Activated naive CD8-positive, alpha-beta T cell treated with anti-CD3 and anti-CD28 coated beads, Interleukin-2, amount 50 U/mL, for 24 hours (primary cell): Measurements from ENCODE around the gene CORIN.

Experiments
- ATAC-seq: fragments of 150-1000 bp; cut with Tn5 transposase; one replicate; pipeline ENCODE4 v1.10.0; 2021
- DNase-seq: peaks from one replicate; pipeline ENCODE4 v3.0.0; 2021
- H3K27ac Mint-ChIP-seq: one replicate; pipeline ENCODE4 v1.8.0; 2021; ENCODE audit warnings: mild to moderate bottlenecking, mixed read lengths
- H3K27me3 Mint-ChIP-seq: one replicate; pipeline ENCODE4 v1.8.0; 2021; ENCODE audit warnings: mixed read lengths
- H3K36me3 Mint-ChIP-seq: one replicate; pipeline ENCODE4 v1.8.0; 2021; ENCODE audit warnings: low read depth, mixed read lengths
- H3K4me1 Mint-ChIP-seq: one replicate; pipeline ENCODE4 v1.8.0; 2021; ENCODE audit warnings: mixed read lengths
- H3K4me3 Mint-ChIP-seq: one replicate; pipeline ENCODE4 v1.8.0; 2021; ENCODE audit warnings: mild to moderate bottlenecking, moderate library complexity, mixed read lengths
- H3K9me3 Mint-ChIP-seq: one replicate; pipeline ENCODE4 v1.8.0; 2021; ENCODE audit warnings: mixed read lengths

CORIN gene, protein sequence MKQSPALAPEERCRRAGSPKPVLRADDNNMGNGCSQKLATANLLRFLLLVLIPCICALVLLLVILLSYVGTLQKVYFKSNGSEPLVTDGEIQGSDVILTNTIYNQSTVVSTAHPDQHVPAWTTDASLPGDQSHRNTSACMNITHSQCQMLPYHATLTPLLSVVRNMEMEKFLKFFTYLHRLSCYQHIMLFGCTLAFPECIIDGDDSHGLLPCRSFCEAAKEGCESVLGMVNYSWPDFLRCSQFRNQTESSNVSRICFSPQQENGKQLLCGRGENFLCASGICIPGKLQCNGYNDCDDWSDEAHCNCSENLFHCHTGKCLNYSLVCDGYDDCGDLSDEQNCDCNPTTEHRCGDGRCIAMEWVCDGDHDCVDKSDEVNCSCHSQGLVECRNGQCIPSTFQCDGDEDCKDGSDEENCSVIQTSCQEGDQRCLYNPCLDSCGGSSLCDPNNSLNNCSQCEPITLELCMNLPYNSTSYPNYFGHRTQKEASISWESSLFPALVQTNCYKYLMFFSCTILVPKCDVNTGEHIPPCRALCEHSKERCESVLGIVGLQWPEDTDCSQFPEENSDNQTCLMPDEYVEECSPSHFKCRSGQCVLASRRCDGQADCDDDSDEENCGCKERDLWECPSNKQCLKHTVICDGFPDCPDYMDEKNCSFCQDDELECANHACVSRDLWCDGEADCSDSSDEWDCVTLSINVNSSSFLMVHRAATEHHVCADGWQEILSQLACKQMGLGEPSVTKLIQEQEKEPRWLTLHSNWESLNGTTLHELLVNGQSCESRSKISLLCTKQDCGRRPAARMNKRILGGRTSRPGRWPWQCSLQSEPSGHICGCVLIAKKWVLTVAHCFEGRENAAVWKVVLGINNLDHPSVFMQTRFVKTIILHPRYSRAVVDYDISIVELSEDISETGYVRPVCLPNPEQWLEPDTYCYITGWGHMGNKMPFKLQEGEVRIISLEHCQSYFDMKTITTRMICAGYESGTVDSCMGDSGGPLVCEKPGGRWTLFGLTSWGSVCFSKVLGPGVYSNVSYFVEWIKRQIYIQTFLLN

DNA sequence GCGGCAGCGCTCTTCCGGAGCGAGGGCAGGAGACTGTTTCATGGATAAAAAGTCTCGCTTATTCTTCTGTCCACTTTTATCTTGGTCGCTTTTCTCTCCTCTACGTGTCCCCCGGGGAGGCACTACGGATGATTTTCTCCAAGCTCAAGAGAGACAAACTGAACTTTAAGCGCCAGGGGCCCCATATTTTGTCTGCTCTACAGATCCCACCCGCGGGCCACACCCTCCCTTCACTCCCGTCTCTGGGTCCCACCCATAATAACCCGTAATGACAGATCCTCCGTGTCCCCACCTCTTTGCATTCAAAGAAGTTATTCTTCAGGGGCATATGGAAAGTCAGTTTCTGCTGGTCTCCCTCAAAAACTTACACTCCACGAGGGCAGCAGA lies at the start of gene CORIN:
Gene CORIN (minus strand): TSS at position 160 of the 387 bp plus-strand sequence. CDS start 118 bp downstream, at position 42.
- Mint-ChIP-seq H3K27me3 (peaks cover 12% of the 10 kb centered on the region), H3K4me3 (peak within 1 kb of the TSS; percentile 76), H3K27ac (no peak within 1 kb of the TSS), H3K9me3 (peaks cover 4% of the 10 kb centered on the region), H3K4me1 (peaks cover 31% of the 10 kb centered on the region), H3K36me3 (no peaks in the 10 kb centered on the region)
- no peak for DNase-seq
- ATAC-seq = no peak

DNA sequence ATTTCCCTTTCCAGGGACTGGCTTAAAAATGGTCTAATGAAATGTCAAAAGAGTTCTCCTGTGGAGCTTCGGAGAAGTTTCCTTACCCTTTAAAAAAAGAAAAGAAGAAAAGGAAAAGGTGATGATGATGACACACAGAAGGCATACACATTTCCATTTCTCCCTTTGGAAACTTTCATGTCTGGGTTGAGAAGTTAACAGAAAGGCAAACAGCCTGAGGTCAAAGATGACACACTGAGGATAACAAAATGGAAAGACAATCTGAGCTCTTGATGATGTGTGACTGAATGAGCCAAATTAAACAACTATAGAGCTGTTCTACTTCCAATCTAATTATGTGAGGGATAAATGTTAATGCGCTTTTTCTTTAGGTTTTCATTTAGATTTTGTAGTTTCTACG lies 44.4 kb upstream of the CORIN start:
- H3K27ac Mint-ChIP-seq = no peak overlapping the region

DNA sequence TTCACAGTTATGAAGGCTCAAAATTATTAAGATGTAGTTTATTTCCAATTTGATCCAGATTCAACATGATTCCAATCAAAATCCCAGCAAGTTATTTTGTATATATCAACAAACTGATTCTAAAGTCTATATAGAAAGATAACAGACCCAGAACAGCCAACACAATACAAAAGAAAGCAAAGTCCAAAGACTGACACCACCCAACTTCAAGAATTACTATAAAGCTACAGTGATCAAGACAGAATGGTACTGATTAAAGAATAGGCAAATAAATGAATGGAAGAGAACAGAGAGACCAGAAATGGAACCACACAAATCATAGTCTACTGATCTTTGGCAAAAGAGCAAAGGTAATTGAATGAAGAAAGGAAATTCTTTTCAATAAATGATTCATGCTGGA lies 41.6 kb upstream of the CORIN start:
- no peak overlapping the region for H3K27ac Mint-ChIP-seq
- no peak overlapping the region for H3K4me3 Mint-ChIP-seq
- no peak for ATAC-seq
- H3K4me1 Mint-ChIP-seq = peaks cover 3% of the 10 kb centered on the region
- H3K9me3 Mint-ChIP-seq = no peaks in the 10 kb centered on the region
- H3K36me3 Mint-ChIP-seq = peaks cover 71% of the 10 kb centered on the region
- H3K27me3 Mint-ChIP-seq = no peaks in the 10 kb centered on the region
- DNase-seq = no peak

More for the DNA sequence above, 44.4 kb upstream of the CORIN start:
- Mint-ChIP-seq H3K9me3 (no peaks in the 10 kb centered on the region), H3K4me3 (no peak overlapping the region), H3K36me3 (peaks cover 60% of the 10 kb centered on the region), H3K27me3 (no peaks in the 10 kb centered on the region), H3K4me1 (no peaks in the 10 kb centered on the region)
- no peak for ATAC-seq
- DNase-seq = no peak

DNA sequence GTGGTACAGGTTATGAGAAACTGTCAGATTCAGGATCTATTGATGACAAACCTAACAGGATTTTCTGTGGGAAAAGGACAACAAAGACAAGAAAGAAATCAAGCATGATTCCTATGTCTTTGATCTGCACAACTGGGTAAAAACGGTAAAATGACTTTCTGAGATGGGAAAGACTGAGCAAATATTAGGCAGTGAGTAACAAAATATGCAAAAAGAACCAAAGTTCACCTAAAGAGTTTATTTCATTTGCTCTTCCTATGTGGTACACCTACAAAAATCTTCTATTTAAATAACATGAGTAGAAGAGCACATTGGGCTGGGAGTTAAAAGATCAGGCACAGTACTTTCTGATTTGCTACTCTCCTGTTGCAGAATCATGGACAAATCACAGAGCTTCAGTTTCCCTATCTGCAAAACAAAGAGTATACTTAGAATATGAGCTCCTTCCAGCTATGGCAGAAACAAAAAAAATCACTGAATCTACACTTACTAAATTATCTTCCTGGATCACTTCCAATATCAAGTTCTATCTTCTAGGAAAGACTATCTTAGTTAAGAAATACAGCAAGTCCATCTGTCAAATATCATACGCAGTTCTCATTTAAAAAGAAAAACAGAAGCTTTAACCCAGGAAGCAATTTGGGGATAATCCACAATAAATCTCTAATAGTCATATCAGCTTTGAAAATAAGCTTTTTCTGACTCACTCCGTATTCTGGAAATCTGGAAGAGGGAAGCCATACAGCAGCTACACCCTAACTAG lies 39.1 kb upstream of the CORIN start:
- H3K4me3 Mint-ChIP-seq = no peak overlapping the region
- H3K27ac Mint-ChIP-seq = no peak overlapping the region
- peaks cover 69% of the 10 kb centered on the region for H3K36me3 Mint-ChIP-seq
- H3K27me3 Mint-ChIP-seq = no peaks in the 10 kb centered on the region
- peaks cover 11% of the 10 kb centered on the region for H3K4me1 Mint-ChIP-seq
- H3K9me3 Mint-ChIP-seq = no peaks in the 10 kb centered on the region
- DNase-seq = no peak
- no peak for ATAC-seq

DNA sequence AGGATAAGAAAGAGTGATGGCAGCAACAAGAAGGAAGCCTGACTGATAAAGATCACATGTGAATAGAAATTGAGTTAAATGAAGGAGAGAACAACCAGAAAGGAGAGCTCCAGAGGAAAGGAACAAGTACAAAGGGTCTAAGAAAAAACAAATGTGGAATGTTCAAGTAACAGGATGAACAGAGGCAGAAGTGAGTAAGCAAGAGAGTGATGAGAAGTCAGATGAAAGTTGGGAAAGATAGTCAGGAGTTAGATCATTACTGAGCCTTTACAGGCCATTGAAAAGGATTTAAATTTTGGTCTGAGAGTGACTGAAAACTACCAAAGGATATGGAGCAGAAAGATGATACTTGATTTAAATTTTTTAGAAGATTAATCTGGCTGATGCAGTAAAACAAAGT lies 38.4 kb upstream of the CORIN start:
- ATAC-seq = no peak
- Mint-ChIP-seq H3K4me3 (no peak overlapping the region), H3K27me3 (no peaks in the 10 kb centered on the region), H3K36me3 (peaks cover 66% of the 10 kb centered on the region), H3K9me3 (no peaks in the 10 kb centered on the region), H3K4me1 (peaks cover 11% of the 10 kb centered on the region), H3K27ac (peak overlapping the region; percentile 5)
- no peak for DNase-seq

DNA sequence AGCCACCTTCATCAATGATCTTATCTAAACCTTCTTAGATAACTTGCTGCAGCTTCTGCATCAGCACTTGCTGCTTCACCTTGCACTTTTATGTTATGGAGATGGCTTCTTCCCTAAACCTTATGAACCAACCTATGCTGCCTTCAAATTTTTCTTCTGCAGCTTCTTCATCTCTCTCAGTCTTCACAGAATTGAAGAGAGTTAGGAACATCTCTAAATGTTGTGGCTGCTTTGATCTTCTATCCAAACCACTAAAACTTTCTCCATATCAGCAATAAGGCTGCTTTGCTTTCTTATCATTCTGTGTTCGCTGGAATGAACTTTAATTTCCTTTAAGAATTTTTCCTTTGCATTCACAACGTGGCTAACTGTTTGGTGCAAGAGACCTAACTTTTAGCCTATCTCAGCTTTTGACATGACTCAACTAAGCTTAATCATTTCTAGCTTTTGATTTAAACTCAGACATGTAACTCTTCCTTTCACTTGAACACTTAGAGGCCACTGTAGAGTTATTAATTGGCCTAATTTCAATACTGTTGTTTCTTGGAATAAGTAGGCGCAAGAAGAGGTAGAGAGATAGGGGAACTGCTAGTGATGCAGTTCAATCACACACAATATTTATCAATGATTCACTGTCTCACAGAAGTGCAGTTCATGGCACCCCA lies 36.1 kb upstream of the CORIN start:
- Mint-ChIP-seq H3K27me3 (no peaks in the 10 kb centered on the region), H3K9me3 (no peaks in the 10 kb centered on the region), H3K4me3 (no peak overlapping the region), H3K36me3 (peaks cover 77% of the 10 kb centered on the region), H3K4me1 (peaks cover 11% of the 10 kb centered on the region), H3K27ac (peak overlapping the region; percentile 67)
- DNase-seq = no peak
- ATAC-seq = peak; percentile 89

DNA sequence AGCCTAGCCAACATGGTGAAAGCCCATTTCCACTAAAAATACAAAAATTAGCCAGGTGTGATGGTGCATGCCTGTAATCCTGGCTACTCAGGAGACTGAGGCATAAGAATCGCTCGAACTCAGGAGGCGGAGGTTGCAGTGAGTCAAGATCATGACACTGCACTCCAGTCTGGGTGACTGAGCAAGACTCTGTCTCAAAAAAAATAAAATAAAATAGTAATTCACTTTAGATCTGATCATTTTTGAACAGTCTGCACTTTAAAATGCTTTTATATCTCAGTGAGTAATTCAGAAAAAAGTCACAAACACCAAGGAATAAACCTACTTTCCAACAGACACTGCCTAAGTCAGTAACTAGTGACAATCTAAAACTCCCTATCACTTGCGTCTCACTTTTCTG lies 25.6 kb upstream of the CORIN start:
- Mint-ChIP-seq H3K9me3 (no peaks in the 10 kb centered on the region), H3K27ac (no peak overlapping the region), H3K36me3 (peaks cover 46% of the 10 kb centered on the region), H3K4me1 (no peaks in the 10 kb centered on the region), H3K4me3 (no peak overlapping the region), H3K27me3 (no peaks in the 10 kb centered on the region)
- no peak for ATAC-seq
- no peak for DNase-seq

DNA sequence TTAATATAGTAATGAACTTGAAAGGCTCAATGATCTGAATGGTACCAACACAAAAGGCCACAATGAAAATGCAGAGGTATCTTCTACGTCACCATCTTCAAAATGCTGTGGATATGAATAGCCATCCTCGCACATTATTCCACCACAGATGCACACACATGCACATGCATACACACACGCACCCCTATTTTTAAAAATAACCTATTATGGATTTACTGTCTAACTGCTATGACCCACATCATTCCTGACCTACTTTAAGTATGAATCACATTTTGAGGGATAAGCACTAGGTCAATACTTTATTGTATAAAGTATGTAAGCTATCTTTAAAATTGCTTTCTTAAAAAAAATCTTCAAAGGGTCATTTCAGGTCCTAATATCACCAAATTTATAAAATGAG lies 24.4 kb upstream of the CORIN start:
- H3K27ac Mint-ChIP-seq = no peak overlapping the region
- DNase-seq = no peak

DNA sequence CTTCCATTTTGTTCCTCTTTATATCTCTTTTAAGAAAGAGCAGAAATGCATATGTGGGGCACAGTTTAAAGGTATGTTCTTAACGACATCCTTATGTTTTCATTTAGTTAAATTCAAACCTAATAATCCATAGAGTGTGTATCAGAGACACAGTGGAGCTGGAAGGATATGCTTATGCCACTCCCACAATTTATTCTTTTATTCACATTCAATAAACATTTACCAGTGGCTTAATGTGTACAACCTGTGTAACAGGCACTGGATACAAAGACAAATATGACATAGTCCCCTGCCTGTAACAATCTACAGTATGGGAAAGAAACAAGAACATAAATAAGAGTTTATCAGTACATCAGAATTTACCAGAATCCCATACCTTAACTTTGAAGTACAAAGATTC lies 22.4 kb upstream of the CORIN start:
- Mint-ChIP-seq H3K4me1 (no peaks in the 10 kb centered on the region), H3K27ac (no peak overlapping the region), H3K36me3 (peaks cover 31% of the 10 kb centered on the region), H3K9me3 (no peaks in the 10 kb centered on the region), H3K4me3 (no peak overlapping the region), H3K27me3 (no peaks in the 10 kb centered on the region)
- no peak for DNase-seq
- ATAC-seq = no peak

More for the DNA sequence above, 24.4 kb upstream of the CORIN start:
- Mint-ChIP-seq H3K4me1 (no peaks in the 10 kb centered on the region), H3K27me3 (no peaks in the 10 kb centered on the region), H3K9me3 (no peaks in the 10 kb centered on the region), H3K36me3 (peaks cover 36% of the 10 kb centered on the region), H3K4me3 (no peak overlapping the region)
- no peak for ATAC-seq

DNA sequence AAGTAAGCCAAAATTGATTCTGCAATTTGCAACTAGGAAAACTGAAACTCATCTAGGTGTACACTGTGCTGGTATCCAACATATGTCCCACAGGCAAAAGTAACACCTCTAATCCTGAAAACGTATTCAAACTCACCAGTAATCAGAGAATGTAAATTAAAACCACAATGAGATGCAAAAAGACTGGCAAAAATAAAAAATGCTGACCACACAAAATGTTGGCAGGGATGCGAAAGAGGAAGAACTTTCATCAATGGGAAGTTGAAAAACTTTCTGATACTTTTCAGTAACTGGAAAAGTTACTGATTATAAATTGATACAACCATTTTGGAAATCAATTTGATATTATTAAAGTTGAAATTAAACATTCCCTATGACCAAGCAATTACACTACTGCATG lies 20.1 kb upstream of the CORIN start:
- DNase-seq (no peak), ATAC-seq (no peak)
- Mint-ChIP-seq H3K4me3 (no peak overlapping the region), H3K36me3 (peaks cover 28% of the 10 kb centered on the region), H3K4me1 (no peaks in the 10 kb centered on the region), H3K27me3 (no peaks in the 10 kb centered on the region), H3K27ac (no peak overlapping the region), H3K9me3 (no peaks in the 10 kb centered on the region)

DNA sequence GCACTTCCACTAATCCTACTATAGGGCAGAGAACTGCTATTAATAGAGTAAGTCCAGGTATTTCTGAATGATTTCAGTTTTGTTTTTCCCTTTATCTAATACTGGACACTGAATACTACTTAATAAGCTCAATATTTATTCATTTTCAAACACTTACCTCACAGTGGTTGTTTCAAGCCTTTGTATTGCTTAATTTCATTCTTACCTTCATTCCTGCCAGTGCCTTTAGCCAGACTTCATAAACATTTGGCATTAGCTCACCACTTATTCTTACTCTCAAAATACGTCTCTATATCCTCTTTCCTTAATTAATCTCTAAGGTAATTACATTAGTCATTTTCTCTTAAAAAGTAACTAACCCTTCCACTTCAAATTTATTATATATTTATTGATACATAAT lies 18.8 kb upstream of the CORIN start:
- no peak overlapping the region for H3K4me3 Mint-ChIP-seq
- H3K27ac Mint-ChIP-seq = no peak overlapping the region
- DNase-seq (no peak), ATAC-seq (no peak)
- peaks cover 29% of the 10 kb centered on the region for H3K36me3 Mint-ChIP-seq
- no peaks in the 10 kb centered on the region for H3K4me1 Mint-ChIP-seq
- H3K27me3 Mint-ChIP-seq = no peaks in the 10 kb centered on the region
- no peaks in the 10 kb centered on the region for H3K9me3 Mint-ChIP-seq

DNA sequence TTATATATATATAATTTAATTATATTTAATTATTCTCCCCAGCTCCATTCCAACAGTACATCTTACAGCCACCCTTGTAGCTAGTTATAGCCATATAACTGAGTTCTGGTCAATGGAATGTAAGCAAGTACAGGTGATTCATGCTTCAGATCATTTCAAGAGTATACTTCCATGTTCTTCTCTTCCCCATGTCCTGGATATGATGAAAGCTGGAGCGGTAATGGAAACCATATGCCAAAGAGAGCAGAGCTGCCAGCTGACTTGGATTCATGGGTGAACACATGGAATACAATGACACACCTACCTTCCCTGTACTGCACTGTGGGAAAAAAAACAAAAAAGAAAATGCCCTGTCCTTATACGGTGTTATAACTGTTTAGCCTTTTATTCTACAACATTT lies 17.5 kb upstream of the CORIN start:
- Mint-ChIP-seq H3K27me3 (no peaks in the 10 kb centered on the region), H3K27ac (no peak overlapping the region), H3K4me1 (no peaks in the 10 kb centered on the region), H3K9me3 (no peaks in the 10 kb centered on the region), H3K4me3 (no peak overlapping the region), H3K36me3 (peaks cover 32% of the 10 kb centered on the region)
- no peak for DNase-seq
- ATAC-seq = no peak

DNA sequence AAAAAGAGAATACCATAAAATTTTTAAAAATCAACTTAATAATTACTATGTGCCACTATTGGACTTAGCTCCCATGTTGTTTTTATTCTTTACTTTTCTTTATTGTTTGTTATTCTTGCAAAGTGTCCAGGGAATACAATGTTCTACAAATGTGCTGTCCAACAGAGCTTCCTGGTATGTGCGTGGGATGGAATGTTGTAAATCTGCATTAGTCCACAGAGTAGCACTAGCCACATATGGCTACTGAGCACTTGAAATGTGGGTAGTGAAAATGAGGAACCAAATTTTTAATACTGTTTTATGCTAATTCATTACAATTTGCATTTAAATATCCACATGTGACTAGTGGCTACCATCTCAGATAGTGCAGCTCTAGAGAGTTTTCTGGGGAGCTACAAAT lies 14.3 kb upstream of the CORIN start:
- ATAC-seq = no peak
- H3K9me3 Mint-ChIP-seq = no peaks in the 10 kb centered on the region
- DNase-seq = no peak
- H3K4me1 Mint-ChIP-seq = no peaks in the 10 kb centered on the region
- no peaks in the 10 kb centered on the region for H3K27me3 Mint-ChIP-seq
- peaks cover 40% of the 10 kb centered on the region for H3K36me3 Mint-ChIP-seq
- no peak overlapping the region for H3K4me3 Mint-ChIP-seq
- H3K27ac Mint-ChIP-seq = no peak overlapping the region

DNA sequence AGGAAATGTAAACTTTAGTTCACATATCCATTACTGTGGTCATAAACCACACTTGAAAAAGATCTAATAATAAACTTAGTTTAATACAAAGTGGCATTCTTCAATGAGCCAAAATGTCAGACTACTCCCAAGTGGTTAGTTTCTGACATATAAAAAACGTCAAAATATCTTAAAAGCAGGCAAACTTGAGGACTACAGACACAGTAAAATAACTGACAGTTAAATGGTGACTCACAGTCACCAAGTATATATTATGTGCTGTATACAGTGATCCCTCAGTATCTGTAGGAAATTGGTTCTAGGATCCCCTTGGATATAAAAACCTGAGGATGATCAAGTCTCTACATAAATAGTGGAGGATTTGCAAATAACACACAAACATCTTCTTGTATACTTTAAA lies 11.6 kb upstream of the CORIN start:
- ATAC-seq (no peak), DNase-seq (no peak)
- H3K27me3 Mint-ChIP-seq = no peaks in the 10 kb centered on the region
- H3K4me1 Mint-ChIP-seq = no peaks in the 10 kb centered on the region
- no peak overlapping the region for H3K27ac Mint-ChIP-seq
- peaks cover 46% of the 10 kb centered on the region for H3K36me3 Mint-ChIP-seq
- no peak overlapping the region for H3K4me3 Mint-ChIP-seq
- H3K9me3 Mint-ChIP-seq = no peaks in the 10 kb centered on the region
